H1 (cell line): ENCODE data around the gene PTGIS.

Source experiments
- ATF3 ChIP-seq: IDR thresholded peaks from 2 replicates; pipeline ENCODE4 v1.6.1; 2011; ENCODE audit warnings: low read depth, mild to moderate bottlenecking, low read length; ENCODE audit not compliant: insufficient read depth
- BRCA1 ChIP-seq: IDR thresholded peaks from 2 replicates; pipeline ENCODE4 v1.6.1; 2012; ENCODE audit warnings: low read depth, low read length, improper control_type of control experiment
- CEBPB ChIP-seq: IDR thresholded peaks from 2 replicates; pipeline ENCODE4 v1.6.1; 2012; ENCODE audit warnings: low read depth, low read length
- CTCF ChIP-seq, 3 experiments: IDR thresholded peaks; 1 replicate in 2 of 3; 2 replicates in 1 of 3; pipeline versions ENCODE4 v1.5.1 to v1.6.1; 2011; ENCODE audit warnings: low read length in 3 of 3, mild to moderate bottlenecking in 3 of 3, inconsistent platforms in 2 of 3, low read depth in 1 of 3, moderate library complexity in 1 of 3; ENCODE audit not compliant: insufficient read depth in 1 of 3; ENCODE audit errors: control extremely low read depth in 1 of 3
- EGR1 ChIP-seq: IDR thresholded peaks from 2 replicates; pipeline ENCODE4 v1.6.1; 2011; ENCODE audit warnings: low read depth, low read length, borderline replicate concordance
- EZH2 ChIP-seq: fragments of 200-600 bp; sonication (generic); IDR thresholded peaks from 2 replicates; pipeline ENCODE4 v1.7.1; 2012; ENCODE audit warnings: low read depth, mild to moderate bottlenecking, moderate library complexity, low read length, inconsistent platforms; ENCODE audit not compliant: severe bottlenecking
- FOSL1 ChIP-seq: IDR thresholded peaks from 2 replicates; pipeline ENCODE4 v1.6.1; 2011; ENCODE audit warnings: mild to moderate bottlenecking, low read depth, low read length, moderate library complexity; ENCODE audit not compliant: insufficient read depth
- JUN ChIP-seq: IDR thresholded peaks from 2 replicates; pipeline ENCODE4 v1.6.1; 2011; ENCODE audit warnings: low read depth, mild to moderate bottlenecking, improper control_type of control experiment, low read length
- POLR2A ChIP-seq, 2 experiments: IDR thresholded peaks; 1 replicate in 1 of 2; 2 replicates in 1 of 2; pipeline ENCODE4 v1.6.1; 2011; ENCODE audit warnings: low read depth in 2 of 2, low read length in 2 of 2, mild to moderate bottlenecking in 2 of 2; ENCODE audit errors: control extremely low read depth in 1 of 2
- POLR2AphosphoS5 ChIP-seq: IDR thresholded peaks from 2 replicates; pipeline ENCODE4 v1.6.1; 2011; ENCODE audit warnings: low read depth, low read length
- SIRT6 ChIP-seq: IDR thresholded peaks from one replicate; pipeline ENCODE4 v1.7.1; 2012; ENCODE audit warnings: low read length, inconsistent platforms
- SP1 ChIP-seq: IDR thresholded peaks from 2 replicates; pipeline ENCODE4 v1.6.1; 2011; ENCODE audit warnings: low read depth, low read length
- SP4 ChIP-seq: IDR thresholded peaks from 2 replicates; pipeline ENCODE4 v1.6.1; 2012; ENCODE audit warnings: low read length, inconsistent platforms
- ZNF274 ChIP-seq: IDR thresholded peaks from 2 replicates; pipeline ENCODE4 v1.7.0; 2012; ENCODE audit warnings: low read length, borderline replicate concordance; ENCODE audit errors: extremely low read depth

- TF ChIP-seq EZH2 (no peak), FOSL1 (no peak), SIRT6 (no peak), EGR1 (no peak), CTCF (IDR thresholded peaks at IDR 0.05; ENCODE audit: control extremely low read depth in 1 of 3, insufficient read depth in 1 of 3, low read depth in 1 of 3, low read length in 3 of 3) (no peak), SP1 (no peak), CEBPB (no peak), ATF3 (no peak), SP4 (no peak), POLR2A (IDR thresholded peaks at IDR 0.05; ENCODE audit: control extremely low read depth in 1 of 2, low read depth in 2 of 2, low read length in 2 of 2) (no peak), POLR2AphosphoS5 (no peak), JUN (no peak), BRCA1 (no peak), ZNF274 (no peak)
Observed at GRCh38 chr20:49543858-49544437, 24.0 kb downstream of the PTGIS start.
